SH-SY5Y (cell line): ENCODE measurements around the gene UBXN1.

Source experiments
- GATA2 ChIP-seq: IDR thresholded peaks from 2 replicates; pipeline ENCODE4 v1.6.1; 2011; ENCODE audit warnings: mild to moderate bottlenecking, low read depth, low read length
- GATA3 ChIP-seq: IDR thresholded peaks from 2 replicates; pipeline ENCODE4 v1.6.1; 2011; ENCODE audit warnings: low read depth, mild to moderate bottlenecking, low read length, moderate library complexity

UBXN1 gene

DNA sequence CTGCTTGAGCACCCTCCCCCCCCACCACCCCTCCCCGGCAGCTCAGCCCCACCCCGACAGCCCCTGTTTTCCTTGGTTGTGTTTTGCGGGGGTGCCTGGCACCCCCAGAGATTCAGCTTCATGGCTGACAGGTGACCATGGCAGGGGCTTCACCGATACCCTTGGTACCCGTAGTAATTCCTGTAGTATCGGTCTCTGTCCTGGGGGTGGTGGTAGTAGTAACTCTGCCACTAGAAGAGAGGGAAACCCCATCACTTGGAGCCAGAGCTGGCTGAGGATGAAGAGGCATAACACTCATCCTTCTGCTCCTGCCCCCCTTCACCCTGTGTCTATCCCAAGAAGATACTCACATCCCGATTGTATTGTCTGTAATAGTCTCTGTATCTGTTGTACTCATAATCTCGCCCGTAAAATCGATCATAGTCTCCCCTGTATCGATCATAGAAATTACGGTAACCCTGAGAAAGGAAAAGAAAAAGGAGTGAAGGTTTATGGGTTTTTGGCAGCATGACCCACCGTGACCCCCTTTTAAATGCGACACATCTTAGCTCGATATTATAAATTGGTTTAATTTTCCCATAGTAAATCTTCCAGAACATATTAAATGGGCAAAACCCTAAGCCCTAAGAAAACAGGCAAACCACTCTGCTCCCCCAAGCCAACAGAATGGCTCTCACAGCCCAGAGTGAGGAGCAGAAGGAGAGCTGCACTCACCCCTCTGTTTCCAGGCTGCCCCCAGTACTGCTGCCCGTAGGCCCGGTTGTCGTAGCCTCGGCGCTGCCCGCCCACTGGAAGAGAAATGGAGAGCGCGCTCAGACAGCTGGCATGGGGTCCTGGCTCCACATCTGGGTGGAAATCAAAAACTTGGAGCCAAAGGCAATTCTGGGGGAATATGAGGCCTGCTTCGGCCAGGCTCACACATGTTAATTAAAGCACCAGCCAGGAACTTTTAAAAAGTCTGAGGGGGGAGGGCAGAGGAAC is 36.6 kb upstream of the UBXN1 start:
- TF ChIP-seq GATA2, result no peak
- TF ChIP-seq GATA3, result no peak

DNA sequence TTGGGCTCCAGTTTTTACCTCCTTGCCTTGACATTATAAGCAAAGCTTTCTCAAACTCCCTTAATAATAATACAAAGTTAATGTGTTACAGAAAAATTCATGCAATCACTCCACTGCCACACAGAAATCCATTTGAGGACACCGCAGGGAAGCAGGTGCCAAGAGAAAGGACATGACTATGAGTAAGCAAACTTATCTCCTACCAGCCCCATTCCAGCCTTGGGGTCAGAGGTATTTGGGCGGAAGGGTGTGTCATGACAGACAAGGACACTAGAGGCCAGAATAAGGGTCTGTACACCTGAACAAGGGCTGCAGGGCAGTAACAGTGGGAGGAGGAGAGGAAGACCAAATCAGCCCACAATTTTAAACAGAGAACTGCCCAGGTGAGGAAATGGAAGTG is 34.5 kb upstream of the UBXN1 start:
- no peak for TF ChIP-seq GATA3
- no peak for TF ChIP-seq GATA2

DNA sequence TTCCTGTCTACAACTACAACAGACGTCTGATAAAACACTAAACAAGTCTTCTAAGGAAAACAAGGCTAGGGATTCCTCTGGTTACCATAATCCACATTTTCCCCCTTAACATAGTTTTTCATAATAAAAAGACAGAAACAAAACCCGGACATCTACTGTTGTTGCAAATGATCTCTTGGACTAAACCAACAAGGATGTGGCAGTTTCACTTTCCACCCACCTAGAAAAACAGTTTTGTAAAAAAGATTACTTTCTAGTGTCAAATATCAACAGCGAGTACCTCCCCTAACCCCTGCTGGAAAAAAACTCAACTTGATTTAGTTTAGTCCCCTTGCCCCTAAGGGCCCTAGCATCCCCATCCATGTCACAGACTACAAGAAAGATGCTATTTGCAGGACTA is 34.0 kb upstream of the UBXN1 start:
- TF ChIP-seq GATA2, result no peak
- TF ChIP-seq GATA3, result no peak

GRCh38 chr11:62712276-62712812 is 33.5 kb upstream of the UBXN1 start:
- no peak for TF ChIP-seq GATA2
- no peak for TF ChIP-seq GATA3

DNA sequence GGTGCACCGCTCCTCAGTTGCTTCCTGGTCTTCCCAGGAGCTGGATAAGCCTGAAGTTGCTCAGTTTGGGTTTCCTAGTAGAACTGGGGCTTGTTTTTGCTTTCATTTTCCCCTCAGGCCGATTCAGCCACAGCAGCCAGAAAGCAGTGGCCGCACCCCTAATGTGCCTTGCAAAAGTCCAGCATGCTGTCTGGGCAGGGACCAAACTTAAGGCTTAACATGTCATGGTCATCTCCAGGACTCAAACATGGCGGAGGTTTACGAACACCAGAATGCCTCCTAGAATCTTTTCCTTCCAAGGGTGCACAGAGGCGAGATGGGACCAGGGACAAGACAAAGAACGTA is 31.1 kb upstream of the UBXN1 start:
- TF ChIP-seq GATA3, result no peak
- TF ChIP-seq GATA2, result no peak

GRCh38 chr11:62709247-62710000 is 30.6 kb upstream of the UBXN1 start:
- TF ChIP-seq GATA3 (no peak), GATA2 (no peak)

DNA sequence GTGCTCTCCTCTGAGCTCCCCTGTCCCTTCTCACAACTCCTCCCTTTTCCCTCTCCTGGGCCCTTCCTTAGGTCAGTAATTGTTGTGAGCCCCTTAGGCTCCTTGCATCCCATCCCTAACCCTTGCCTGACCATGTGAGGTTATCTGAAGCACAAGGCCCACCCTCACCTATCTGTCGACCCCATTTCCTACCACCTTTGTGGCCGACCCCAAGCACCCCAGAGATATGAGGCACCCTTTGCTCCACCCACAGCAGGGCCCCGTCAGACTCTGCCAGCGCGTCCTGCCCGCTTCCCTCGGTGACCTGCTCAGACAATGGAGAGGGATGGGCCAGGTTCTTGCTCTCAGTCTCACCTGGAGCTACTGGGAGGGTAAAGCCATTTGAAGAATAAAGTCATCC is 29.9 kb upstream of the UBXN1 start:
- TF ChIP-seq GATA3 (no peak), GATA2 (no peak)

DNA sequence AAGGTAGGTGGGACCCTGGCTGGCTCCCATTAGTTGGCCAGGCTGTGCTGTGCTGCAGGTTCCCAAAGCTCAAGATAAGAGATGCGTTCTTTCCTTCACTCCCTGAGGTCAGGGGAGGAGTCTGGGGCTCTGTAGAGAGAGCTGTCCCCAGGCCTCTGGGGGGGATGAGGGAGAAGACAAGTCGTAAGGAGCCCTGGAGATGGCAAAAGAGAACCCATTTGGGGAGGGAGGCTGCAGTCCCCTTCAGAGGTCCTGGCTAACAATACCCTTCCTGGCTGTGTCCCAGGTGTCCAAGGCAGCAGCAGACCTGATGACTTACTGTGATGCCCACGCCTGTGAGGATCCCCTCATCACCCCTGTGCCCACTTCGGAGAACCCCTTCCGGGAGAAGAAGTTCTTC is 29.5 kb upstream of the UBXN1 start:
- TF ChIP-seq GATA3 (no peak), GATA2 (no peak)

DNA sequence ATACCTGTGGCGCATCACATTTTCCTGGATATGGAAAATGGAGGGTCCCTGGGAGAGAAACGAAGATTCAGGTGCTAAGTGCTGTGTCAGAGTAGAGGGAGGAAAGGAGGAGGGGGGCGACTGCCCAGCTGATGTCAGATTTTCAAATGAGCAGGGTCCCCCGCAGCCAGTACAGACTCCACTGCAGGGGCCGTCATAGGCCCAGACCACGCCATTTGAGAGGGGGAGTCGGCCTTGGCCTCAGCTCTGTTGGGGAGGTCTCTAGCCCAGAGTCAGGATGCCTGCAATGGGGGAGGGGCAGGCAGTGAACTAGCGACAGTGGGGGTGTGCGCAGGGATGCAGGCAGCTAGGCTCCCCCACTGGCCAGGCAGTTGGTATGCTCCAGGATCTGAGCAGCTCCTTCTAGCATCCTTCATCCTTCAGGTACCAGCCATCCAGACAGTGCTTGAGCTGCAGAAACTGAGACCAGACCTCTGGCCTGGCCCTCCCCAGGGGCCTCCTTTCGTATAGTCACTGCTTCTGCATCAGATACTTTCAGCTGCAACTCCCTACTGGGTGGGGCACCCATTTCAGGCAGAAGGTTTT is 28.5 kb upstream of the UBXN1 start, which contains the start of the genes BSCL2 and GNG3:
TSS of gene BSCL2 (minus strand) at position 148 of the 585 bp plus-strand sequence. CDS start 229 bp downstream, outside the sequence.
TSS of gene GNG3 (plus strand) at position 400 of the 585 bp plus-strand sequence. CDS start 620 bp downstream, outside the sequence.
- TF ChIP-seq GATA2 (no peak), GATA3 (no peak)

DNA sequence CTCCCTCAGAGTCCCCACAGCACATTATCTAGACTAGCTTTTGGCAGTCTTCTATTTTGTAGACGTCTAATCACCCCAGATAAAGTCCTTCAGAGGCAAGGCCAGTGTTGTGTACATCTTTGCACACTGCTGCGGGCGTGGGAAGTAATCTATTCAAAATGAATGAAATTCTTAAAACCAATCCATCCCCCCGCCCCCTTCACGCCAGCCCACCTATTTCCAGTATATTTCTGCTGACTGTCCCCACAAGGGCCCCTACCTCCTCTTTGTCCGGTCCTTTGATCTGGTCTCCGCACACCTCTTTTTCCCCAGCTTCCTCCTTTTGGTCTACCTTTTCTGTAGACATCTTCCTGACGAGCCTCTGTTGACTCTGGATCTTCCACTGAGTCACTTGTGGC is 28.0 kb upstream of the UBXN1 start:
- TF ChIP-seq GATA2 (no peak), GATA3 (no peak)

- TF ChIP-seq GATA3, result no peak; the same call in 1 of the 2 replicates
- TF ChIP-seq GATA2, result peak; percentile 90
These were observed 27.3 kb upstream of the UBXN1 start for GRCh38 chr11:62705880-62706849.

GRCh38 chr11:62705413-62705812 is 26.5 kb upstream of the UBXN1 start:
- no peak for TF ChIP-seq GATA3
- no peak for TF ChIP-seq GATA2

GRCh38 chr11:62702246-62702645 is 23.4 kb upstream of the UBXN1 start:
- TF ChIP-seq GATA3 (no peak), GATA2 (no peak)
